Measurements from ENCODE around the gene KAT8.

KAT8 gene

GRCh38 chr16:31073142-31073969 is 44.1 kb upstream of the KAT8 start (continued):
- TF ChIP-seq ZBTB49 (tag by site-specific recombination; IDR thresholded peaks at IDR 0.05; ENCODE audit: low read depth) (no peak), PRDM4 (tag by site-specific recombination; IDR thresholded peaks at IDR 0.05) (peak; percentile 76), KLF9 (tag by site-specific recombination; IDR thresholded peaks at IDR 0.05; ENCODE audit: low read depth) (no peak), ZNF112 (tag by site-specific recombination; IDR thresholded peaks at IDR 0.05) (no peak), ZNF114 (tag by site-specific recombination; IDR thresholded peaks at IDR 0.05) (no peak), ZXDB (tag by site-specific recombination; IDR thresholded peaks at IDR 0.05) (peak; percentile 81), ZNF580 (tag by site-specific recombination; IDR thresholded peaks at IDR 0.05) (peak; percentile 70), ZNF48 (tag by site-specific recombination; IDR thresholded peaks at IDR 0.05) (no peak), ZNF791 (tag by site-specific recombination; IDR thresholded peaks at IDR 0.05) (no peak), SALL2 (tag by site-specific recombination; IDR thresholded peaks at IDR 0.05; ENCODE audit: borderline replicate concordance) (no peak), ZNF639 (tag by site-specific recombination; IDR thresholded peaks at IDR 0.05) (peak; percentile 71; the same call in 1 of the 2 replicates), HOXC10 (CRISPR knock-in tag; IDR thresholded peaks at IDR 0.05) (no peak), ZNF202 (tag by site-specific recombination; IDR thresholded peaks at IDR 0.05; ENCODE audit: borderline replicate concordance) (no peak), ZNF398 (tag by site-specific recombination; IDR thresholded peaks at IDR 0.05) (peak; percentile 56), ZSCAN18 (tag by site-specific recombination; IDR thresholded peaks at IDR 0.05) (no peak), ZNF391 (tag by site-specific recombination; IDR thresholded peaks at IDR 0.05; ENCODE audit: borderline replicate concordance, low read depth) (peak; percentile 79), ZNF776 (tag by site-specific recombination; IDR thresholded peaks at IDR 0.05; ENCODE audit: borderline replicate concordance) (no peak)
- TF ChIP-seq, protein P1, sequence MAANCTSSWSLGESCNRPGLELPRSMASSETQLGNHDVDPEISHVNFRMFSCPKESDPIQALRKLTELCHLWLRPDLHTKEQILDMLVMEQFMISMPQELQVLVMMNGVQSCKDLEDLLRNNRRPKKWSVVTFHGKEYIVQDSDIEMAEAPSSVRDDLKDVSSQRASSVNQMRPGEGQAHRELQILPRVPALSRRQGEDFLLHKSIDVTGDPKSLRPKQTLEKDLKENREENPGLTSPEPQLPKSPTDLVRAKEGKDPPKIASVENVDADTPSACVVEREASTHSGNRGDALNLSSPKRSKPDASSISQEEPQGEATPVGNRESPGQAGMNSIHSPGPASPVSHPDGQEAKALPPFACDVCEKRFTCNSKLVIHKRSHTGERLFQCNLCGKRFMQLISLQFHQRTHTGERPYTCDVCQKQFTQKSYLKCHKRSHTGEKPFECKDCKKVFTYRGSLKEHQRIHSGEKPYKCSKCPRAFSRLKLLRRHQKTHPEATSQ (tag by site-specific recombination; IDR thresholded peaks at IDR 0.05), result peak; percentile 34; the same call in 1 of the 2 replicates
- TF ChIP-seq, protein P2, sequence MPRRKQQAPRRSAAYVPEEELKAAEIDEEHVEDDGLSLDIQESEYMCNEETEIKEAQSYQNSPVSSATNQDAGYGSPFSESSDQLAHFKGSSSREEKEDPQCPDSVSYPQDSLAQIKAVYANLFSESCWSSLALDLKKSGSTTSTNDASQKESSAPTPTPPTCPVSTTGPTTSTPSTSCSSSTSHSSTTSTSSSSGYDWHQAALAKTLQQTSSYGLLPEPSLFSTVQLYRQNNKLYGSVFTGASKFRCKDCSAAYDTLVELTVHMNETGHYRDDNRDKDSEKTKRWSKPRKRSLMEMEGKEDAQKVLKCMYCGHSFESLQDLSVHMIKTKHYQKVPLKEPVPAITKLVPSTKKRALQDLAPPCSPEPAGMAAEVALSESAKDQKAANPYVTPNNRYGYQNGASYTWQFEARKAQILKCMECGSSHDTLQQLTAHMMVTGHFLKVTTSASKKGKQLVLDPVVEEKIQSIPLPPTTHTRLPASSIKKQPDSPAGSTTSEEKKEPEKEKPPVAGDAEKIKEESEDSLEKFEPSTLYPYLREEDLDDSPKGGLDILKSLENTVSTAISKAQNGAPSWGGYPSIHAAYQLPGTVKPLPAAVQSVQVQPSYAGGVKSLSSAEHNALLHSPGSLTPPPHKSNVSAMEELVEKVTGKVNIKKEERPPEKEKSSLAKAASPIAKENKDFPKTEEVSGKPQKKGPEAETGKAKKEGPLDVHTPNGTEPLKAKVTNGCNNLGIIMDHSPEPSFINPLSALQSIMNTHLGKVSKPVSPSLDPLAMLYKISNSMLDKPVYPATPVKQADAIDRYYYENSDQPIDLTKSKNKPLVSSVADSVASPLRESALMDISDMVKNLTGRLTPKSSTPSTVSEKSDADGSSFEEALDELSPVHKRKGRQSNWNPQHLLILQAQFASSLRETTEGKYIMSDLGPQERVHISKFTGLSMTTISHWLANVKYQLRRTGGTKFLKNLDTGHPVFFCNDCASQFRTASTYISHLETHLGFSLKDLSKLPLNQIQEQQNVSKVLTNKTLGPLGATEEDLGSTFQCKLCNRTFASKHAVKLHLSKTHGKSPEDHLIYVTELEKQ (tag by site-specific recombination; IDR thresholded peaks at IDR 0.05; ENCODE audit: borderline replicate concordance), result no peak
- TF ChIP-seq, protein P3, sequence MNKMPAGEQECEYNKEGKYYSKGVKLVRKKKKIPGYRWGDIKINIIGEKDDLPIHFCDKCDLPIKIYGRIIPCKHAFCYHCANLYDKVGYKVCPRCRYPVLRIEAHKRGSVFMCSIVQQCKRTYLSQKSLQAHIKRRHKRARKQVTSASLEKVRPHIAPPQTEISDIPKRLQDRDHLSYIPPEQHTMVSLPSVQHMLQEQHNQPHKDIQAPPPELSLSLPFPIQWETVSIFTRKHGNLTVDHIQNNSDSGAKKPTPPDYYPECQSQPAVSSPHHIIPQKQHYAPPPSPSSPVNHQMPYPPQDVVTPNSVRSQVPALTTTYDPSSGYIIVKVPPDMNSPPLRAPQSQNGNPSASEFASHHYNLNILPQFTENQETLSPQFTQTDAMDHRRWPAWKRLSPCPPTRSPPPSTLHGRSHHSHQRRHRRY (tag by site-specific recombination; IDR thresholded peaks at IDR 0.05), result no peak

All from HEK293 (cell line).